NCI-H146 (cell line): ENCODE results near the gene DTNBP1.

Source experiments
- DNase-seq: peaks from one replicate; lab custom pipeline; 2025; lab: John Stamatoyannopoulos, UW

DTNBP1 gene, protein sequence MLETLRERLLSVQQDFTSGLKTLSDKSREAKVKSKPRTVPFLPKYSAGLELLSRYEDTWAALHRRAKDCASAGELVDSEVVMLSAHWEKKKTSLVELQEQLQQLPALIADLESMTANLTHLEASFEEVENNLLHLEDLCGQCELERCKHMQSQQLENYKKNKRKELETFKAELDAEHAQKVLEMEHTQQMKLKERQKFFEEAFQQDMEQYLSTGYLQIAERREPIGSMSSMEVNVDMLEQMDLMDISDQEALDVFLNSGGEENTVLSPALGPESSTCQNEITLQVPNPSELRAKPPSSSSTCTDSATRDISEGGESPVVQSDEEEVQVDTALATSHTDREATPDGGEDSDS

DNA sequence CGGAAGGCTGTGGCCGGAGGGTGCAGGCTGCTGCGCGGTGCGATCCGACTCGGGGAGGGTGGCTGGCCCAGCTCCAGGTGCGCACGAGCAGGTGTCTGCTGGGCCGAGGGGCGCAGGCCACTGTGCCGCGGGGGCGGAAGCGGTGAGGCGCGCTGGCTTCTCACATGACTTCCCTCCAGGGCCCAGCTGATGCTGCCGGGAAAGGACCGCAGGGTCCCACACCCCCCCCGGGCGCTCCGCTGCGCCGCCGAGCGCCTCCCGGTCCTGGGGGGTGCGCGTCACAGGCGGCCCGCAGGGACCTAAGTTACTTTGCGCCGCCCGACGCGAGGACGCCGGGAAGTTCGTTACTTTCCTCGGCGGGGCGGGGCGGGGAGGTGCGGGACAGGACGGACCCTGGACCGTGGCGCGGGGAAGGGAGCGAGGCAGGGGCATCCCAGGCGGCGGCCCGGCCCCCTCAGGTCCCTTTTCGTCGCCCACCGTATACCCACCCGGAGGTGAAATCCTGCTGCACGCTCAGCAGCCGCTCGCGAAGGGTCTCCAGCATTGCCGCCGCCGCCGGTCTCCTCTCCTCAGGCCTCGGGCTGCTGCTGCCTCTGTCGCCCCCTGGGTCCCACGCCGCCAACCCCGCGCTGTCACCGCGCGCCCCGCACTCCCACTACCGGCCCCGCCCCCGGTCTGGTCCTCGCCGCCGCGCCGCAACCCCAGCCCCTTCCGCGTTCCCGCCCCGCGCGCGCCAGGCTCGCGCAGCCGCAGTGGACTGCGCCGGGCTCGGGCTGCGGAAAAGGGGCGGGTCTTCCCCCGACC lies at the start of gene DTNBP1:
DTNBP1 (minus strand) TSS at position 703 of the 804 bp plus-strand sequence; CDS start at position 544, 159 bp downstream.
- peak; percentile 87 for DNase-seq

DNA sequence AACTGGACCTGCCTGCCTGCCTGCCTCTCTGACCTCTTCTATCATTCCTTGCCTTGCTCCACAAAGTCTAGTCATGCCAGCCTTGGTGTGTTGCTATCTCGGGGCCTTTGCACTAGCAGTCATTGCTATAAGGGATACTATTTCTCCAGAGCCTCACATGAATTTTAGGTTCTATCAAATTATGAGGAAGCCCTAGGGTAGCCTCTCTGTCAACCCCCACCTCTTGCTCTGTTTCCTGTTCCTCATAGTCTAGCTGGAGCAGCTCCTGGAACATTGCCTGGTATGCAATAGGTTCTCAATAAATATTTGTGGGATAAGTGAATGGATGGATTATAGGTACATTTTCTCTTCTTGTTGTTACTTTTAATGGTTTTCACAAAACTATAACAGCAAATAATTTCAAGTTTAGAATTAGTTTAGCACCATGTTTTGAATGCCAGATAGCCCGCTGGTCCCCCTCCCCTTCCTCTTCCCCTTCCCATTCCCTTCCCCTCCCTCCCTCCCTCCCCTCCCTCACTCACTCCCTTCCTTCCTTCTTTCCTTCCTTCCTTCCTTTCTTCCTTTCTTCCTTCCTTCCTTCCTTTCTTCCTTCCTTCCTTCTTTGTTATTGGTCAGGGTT lies 46.9 kb upstream of the DTNBP1 start:
- DNase-seq = no peak

DNA sequence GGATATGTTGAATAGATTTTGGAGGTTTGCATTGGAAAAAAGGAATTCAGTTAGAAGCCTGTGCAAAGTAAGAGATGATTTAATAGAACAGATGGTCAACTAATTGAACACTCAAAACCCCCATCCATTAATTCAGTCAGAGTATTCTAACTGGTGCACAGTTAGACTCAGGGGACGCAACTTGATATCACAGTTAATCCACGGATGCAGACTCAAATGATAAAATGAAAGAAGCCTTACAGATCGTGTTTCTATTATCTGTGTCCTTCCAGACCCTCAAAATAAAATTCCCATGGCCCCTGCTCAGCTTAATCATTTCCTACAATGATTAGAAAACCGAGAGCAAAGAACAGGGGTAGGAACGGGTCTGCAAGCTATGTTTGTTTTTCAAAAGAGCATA lies 45.4 kb upstream of the DTNBP1 start:
- no peak for DNase-seq

DNA sequence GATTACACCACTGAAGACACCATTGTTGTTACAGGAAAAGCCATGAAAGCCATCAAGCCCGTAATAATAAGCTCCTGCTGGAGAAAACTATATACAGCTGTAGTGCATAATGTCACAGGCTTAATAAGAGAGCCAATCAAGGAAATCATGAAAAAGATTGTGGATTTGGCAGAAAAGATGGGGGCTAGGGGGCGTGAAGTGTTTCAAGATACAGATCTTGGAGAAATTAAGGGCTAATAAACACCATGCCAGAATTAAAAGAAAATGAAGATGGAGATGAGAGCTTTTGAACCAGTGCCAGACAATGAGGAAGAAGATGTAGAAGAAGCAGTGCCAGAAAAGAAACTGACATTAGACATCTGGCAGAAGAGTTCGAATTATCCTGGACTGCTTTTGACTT lies 43.2 kb upstream of the DTNBP1 start:
- DNase-seq = no peak

DNA sequence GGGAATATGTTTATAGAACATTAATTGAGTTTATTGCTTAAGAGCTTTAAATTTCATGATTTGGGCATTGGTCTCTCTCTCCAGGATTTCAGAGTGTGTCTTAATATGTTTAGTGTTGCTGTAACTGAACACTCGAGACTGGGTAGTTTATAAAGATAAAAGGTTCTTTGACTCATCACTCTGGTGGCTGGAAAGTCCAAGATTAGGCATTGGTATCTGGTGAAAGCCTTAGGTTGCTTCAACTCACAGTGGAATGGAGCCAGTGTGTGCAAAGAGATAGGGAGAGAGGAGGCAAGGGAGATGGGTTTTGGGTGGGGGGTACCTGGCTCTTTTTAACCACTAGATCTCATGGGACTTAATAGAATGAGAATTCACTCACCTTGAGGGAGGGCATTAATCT lies 35.6 kb upstream of the DTNBP1 start:
- no peak for DNase-seq

DNA sequence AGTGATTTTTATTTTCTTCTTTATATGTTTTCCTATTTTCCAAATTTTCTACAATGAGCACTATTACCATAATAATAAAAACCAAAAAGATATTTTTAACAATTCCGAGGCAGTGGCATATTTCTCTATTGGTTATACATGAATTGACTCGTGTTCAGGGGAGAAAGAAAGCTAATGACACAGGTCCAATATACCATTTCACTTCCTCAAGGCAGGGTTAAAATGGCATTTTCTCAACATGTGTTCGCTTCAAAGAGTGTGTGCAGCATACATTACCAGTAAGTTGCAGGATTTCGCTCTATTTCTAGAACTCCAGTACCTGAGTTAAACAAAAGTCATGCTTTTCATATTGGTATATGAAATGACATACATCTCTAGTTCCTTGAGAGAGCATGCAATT lies 35.1 kb upstream of the DTNBP1 start:
- DNase-seq = no peak

DNA sequence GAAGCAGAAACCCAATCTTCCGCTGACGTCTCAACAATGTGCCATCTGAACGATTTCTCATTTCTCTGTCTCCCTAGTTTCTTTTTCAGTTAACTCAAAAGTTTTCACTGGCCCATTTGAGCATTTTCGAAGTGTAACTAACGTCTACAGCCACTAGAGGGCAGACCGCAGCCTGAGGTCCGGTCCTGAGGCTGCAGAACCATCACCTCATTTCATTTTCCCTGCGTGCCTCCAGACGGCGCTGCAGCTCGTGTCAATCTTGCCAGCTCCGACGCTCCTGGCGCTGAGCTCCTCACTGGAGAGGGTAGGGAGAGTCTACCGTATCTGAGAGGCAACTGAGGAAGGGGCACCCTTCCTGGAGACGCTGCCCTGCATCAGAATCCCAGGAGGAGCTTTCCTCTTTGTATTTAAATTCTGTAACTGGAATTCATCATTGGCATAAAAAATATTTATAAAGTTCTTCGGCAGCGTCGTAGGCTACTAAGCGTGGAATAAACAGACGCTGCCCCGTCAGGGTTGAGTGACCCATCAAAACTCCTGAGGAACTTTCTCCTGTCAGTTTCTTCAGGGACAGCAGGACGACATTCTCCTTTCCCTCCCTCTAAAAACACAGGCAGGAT lies 28.5 kb upstream of the DTNBP1 start:
- peak; percentile 89 for DNase-seq

DNA sequence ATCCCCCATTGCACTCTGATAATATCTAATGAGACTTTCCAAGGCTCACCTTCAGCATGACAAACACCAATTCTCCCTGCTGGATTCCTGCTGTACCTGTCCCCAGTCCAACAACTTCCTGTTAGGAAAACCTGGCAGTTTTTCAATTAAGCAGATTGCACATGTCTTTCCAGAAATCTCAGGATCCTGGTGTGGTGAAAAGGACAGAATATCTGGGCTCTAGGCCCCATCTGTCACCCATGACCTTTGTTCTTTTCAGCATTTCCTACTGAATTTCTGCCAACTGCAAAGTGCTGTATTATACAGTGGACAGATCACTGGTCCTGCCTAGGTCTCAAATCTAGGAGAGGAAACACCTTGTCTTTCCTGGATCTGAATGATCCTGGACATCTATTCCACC lies 27.7 kb upstream of the DTNBP1 start:
- DNase-seq = peak; percentile 78

DNA sequence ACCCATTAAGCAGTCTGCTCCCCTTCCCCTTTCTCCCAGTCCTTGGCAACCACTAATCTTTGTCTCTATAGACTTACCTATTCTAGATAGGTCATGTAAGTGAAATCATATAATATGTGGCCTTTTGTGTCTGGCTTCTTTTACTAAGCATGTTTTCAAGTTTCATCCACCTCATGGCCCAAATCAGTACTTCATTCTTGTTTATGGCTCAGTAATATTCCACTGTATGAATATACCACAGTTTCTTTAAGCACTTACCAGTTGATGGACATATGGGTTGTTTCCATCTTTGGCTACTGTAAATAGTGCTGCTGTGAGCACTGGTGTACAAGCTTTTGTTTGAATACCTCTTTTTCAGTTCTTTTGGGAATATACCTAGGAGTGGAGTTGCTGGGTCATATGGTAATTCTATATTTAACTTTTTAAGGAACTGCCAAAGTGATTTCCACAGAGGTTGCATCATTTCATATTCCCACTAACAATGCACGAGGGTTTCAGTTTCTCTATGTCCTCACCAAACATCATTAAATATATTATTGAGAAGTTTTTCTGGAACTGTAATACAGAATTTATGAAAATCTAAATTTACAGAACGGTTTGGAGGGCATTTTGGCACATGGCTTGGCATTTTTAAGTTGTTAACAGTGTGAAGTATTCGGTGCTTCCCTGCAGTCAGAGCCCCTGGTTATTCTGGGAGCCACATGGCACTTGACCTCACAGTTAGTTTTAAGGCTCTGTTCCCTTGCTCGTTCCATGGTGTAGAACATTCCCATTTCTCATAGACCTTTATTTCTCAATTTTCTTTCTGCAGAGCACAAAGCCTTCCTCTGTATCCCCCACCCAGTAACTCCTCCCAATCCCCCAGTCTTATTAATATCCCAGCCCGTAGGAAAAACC lies 27.0 kb upstream of the DTNBP1 start:
- no peak for DNase-seq

DNA sequence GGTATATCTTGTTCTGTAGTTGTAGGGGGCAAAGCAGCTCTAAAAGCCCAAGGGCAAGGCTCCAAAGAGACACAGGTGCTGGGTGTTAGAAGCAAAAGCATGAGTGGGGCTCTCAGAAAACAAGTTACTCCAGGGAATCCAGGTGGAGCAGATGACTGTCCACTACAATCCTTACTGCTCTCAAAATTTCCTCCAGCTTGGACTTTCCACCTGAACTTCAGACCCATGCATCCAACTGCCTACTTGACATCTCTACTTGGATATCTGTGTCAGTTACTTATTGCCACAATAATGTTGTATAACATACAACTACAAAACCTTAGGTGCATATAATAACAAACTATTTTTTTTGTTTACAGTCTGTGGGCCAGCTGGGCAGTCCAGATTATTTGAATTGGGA lies 22.8 kb upstream of the DTNBP1 start:
- no peak for DNase-seq

DNA sequence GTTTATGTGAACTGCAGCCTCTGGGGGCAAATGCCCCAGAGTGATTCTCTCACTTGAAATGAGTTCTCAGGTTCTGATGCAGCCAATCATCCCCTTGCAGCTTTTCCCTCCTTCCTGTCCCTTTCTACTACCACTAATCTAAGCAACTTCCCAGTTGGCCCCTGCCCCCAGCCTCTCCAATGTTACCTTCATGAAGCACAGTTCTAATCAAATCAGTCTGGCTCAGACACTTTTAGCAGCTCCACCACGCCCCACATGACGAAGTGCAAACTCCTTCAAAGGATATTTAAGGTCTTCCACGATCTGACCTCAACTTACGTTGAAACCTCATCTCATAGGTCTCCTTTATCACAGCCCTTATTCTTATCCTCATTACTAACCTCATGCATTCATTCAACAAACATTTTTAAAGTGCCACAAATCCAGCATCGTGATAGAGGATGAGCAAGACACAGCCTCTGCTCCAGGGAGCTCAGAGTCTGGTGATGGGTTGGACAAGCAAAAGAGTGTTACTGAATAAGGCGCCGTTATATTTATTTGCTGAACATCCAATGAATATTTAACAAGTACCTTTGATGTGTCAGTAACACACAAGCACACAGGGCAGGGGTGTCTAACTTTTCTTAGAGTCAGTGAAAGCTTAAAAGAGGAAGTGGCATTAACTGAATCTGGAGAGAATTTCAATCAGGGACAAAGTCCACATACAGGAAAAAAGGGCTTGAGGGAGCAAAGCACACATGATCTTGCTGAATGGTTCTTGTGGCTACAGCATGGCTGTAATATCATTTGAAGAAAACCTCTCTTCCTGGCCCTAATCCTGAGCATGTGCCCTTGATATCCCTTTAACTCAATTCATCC lies 20.4 kb upstream of the DTNBP1 start:
- no peak for DNase-seq

DNA sequence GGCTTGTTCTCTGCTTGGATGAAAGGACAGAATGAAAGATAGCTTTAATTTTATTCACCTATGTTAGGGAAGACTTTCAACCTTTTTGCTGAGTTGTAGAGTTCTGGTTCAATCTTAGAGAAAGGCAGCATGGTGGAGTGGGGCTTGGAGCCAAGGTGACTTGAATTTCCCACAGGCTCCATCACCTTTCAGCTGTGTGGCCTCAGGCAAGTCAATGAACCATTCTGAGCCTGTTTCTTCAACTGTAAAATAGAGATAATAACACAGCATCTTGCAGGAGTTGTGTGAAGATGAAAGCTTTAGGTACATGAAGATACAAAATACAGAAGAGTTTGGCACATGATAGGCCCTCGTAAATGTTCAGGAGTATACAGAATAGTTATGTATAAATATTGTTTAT lies 19.1 kb upstream of the DTNBP1 start:
- no peak for DNase-seq

DNA sequence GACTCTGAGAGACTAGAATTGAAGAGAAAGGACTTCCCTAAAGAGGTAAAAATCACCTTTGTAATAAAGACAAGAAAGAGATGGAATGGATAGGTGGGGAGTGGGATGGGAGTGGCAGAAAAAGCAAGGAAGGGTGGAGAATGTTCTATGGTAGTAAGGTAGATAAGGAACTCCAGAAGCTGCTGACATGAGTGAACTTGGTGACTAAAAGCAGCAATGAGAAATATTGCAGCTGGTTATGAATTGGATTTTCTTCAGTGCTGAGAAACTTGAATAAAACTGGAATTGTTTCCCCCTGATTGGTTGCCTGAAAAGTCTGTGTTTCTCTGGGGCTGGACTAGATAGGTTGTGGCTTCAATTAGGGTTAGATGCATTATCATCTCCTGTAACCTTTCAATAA lies 15.7 kb upstream of the DTNBP1 start:
- no peak for DNase-seq

DNA sequence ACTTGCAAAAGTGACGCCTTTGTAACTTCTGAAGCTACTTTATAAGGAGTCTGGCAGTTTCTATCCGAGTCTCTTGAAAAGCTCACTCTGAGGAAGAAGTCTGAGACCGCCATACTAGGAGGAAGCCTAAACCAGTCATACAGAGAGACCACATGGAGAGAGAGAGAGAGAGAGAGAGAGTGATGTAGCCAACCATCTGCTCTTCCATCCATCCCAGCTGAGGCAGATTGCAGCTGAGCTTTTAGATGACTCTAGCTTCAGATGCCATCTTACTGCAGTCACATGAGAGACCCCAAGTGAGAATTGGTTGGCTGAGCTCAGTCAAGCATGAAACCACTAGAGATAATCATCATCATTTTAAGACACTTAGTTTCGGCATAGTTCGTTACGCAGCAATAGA lies 15.0 kb upstream of the DTNBP1 start:
- no peak for DNase-seq

DNA sequence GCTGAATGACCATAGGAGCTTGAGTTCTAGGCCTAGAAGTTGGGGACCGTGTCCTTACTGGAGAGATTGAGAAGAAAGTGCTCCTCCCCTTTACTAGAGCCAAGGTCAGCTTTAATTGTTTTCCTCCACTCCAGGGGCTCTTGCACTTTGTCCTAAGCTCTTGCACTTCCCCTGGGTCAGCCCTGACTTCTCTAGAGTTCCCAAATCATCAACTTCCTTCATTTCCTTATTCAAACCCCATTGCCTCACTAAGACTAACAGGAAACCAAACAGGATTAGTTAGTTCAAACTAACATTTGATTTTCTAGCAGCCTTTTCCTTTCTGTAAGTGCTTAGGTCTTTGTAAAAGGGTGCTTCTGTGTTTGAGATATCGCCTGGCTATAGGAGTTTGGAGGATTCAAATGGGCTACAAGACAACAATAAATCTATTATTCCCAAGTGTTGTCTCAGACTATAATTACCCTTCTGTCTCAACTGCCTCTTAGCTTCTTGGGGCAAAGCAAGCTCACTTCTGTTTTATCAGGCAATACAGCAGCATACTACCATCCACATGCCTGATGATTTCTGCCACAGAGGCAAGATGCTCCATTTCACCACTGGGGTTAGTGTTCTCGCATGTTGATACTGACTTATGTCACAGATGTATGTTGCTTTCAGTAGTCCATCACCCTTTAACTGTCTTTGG lies 12.8 kb upstream of the DTNBP1 start:
- no peak for DNase-seq

DNA sequence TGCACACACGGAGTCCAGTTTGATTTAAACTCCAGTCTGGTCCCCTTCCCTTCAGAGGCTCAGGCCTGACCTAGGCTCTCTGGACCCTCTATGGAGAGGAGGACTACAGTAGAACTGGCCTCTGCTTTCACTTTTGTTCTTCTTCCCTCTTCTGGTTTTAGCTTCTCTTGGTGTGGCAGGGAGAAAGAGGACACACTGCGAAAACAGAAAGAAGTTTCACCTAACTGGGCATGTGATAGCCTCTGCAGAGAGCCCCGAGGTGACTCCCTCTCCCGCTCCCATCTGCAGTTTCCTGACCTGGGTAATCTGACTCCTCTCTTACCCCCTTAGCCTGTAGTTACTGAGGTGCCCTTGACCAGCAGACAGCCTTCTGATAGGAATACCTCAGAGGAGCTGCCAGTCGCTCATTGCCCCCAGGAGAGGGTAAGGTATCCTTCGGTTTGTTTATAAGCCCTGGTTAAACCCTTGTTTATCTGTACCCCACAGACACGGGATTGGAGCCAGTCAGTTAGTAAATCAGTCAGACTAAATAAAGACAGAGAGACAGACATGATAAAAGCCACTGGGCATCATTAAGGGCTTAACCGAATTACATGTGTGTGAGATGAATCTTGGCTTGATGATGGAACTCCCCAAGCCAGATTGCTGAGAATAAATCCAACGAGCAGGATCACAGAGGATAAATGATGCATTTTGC lies 12.0 kb upstream of the DTNBP1 start:
- no peak for DNase-seq

DNA sequence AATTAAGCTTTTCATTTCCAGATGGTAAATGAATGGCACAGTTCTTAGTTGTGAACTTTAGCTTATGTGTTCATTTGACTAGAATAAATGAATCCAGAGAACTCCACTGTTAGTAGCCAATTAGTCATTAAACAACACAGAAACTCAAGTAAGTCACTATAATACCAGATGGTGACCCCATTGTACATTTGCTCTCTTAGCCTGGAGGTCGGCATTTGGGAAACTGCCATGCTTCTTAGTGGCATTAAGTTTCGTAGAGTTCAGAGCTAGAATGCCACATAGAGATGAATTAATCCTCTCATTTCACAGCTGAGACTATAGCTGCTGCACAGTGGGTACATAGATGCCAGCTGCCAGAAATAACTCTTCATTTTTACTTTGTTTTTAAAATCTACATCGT lies 10.8 kb upstream of the DTNBP1 start:
- DNase-seq = no peak

DNA sequence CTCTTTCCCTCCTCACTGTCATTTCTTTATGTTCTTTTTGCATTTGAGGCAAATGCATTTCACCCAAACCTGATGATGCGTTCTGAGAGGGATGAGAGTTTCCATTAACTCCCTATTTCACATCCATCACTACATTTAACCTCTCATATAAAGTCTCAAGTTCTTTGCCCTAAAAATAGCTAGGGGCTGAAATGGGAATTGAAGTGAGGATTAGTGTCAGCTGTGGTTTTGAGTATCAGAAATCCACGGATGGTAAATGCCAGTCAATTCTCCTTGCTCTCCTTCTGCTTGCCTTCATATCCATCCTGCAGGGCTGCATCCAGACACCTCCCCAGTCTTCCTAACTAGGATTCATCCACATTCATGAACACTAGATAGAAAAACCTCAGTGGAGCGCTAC lies 10.0 kb upstream of the DTNBP1 start:
- DNase-seq = no peak

DNA sequence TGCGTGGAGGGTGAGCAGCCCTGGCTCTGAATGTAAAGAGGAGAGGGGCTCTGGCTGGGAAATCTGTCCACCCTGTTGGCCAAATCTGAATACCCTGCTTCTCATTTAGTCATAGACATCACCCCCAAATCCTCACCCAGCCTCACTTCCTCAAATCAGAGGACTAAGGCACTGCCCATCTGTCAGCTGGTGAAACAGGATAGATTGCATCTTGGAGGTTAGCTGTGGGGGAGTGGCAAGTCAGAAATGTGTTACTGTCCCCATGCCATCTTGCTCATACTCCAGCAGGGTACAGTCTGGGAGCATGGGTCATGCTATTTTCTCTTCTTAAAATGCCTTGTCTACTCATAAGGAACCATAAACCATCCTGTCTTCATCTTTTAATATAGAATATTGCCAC lies 9.5 kb upstream of the DTNBP1 start:
- DNase-seq = no peak
